GM12872 (cell line): ENCODE measurements around the gene MAPK7.

Experiments used
- CTCF ChIP-seq: IDR thresholded peaks from 3 replicates; pipeline ENCODE4 v1.5.1; 2011; ENCODE audit warnings: low read depth, mild to moderate bottlenecking, low read length, moderate library complexity; ENCODE audit not compliant: insufficient read depth

The MAPK7 gene

GRCh38 chr17:19345067-19345460 lies 33.2 kb upstream of the MAPK7 start:
- no peak for TF ChIP-seq CTCF

GRCh38 chr17:19345486-19346350 lies 32.6 kb upstream of the MAPK7 start:
- no peak for TF ChIP-seq CTCF

GRCh38 chr17:19346351-19347255 lies 31.7 kb upstream of the MAPK7 start:
- no peak for TF ChIP-seq CTCF

- no peak for TF ChIP-seq CTCF
Measured at GRCh38 chr17:19347323-19348080, 30.8 kb upstream of the MAPK7 start.

GRCh38 chr17:19348081-19348650 lies 30.1 kb upstream of the MAPK7 start:
- TF ChIP-seq CTCF: no peak

- no peak for TF ChIP-seq CTCF
Measured at GRCh38 chr17:19348806-19349205, 29.5 kb upstream of the MAPK7 start.

- no peak for TF ChIP-seq CTCF
Measured at GRCh38 chr17:19354748-19355147, 23.6 kb upstream of the MAPK7 start.
